DMS79 (cell line): Measurements from ENCODE around the gene TEKTIP1.

ENCODE experiments used
- DNase-seq: peaks from one replicate; lab custom pipeline; 2025; lab: John Stamatoyannopoulos, UW

The TEKTIP1 gene

GRCh38 chr19:3537438-3538240, 1.3 kb upstream of the TEKTIP1 start:
- no peak for DNase-seq

- DNase-seq: no peak
Measured at GRCh38 chr19:3538258-3538929, 580 bp upstream of the TEKTIP1 start.

GRCh38 chr19:3539756-3540118, 763 bp downstream of the TEKTIP1 start:
- no peak for DNase-seq

- DNase-seq: no peak
Measured at GRCh38 chr19:3543150-3544057, 4.4 kb downstream of the TEKTIP1 start.

GRCh38 chr19:3544058-3544376, 5.0 kb downstream of the TEKTIP1 start:
- no peak for DNase-seq

GRCh38 chr19:3544742-3545668, 6.0 kb downstream of the TEKTIP1 start:
- DNase-seq: no peak

GRCh38 chr19:3545669-3546034, 6.7 kb downstream of the TEKTIP1 start:
- no peak for DNase-seq

- DNase-seq: no peak
Measured at GRCh38 chr19:3546119-3546518, 7.1 kb downstream of the TEKTIP1 start.

GRCh38 chr19:3547301-3547731, 8.3 kb downstream of the TEKTIP1 start:
- no peak for DNase-seq

GRCh38 chr19:3547767-3548282, 8.9 kb downstream of the TEKTIP1 start:
- DNase-seq: no peak

- no peak for DNase-seq
Measured at GRCh38 chr19:3548606-3549005, 9.6 kb downstream of the TEKTIP1 start.

GRCh38 chr19:3549816-3550215, 10.8 kb downstream of the TEKTIP1 start:
- no peak for DNase-seq

GRCh38 chr19:3550947-3551791, 12.2 kb downstream of the TEKTIP1 start:
- no peak for DNase-seq

- DNase-seq: no peak
Measured at GRCh38 chr19:3551792-3552095, 12.8 kb downstream of the TEKTIP1 start.

- no peak for DNase-seq
Measured at GRCh38 chr19:3554254-3555083, 15.5 kb downstream of the TEKTIP1 start.

- DNase-seq: no peak
Measured at GRCh38 chr19:3555653-3556422, 16.9 kb downstream of the TEKTIP1 start.

GRCh38 chr19:3556423-3556977, 17.5 kb downstream of the TEKTIP1 start:
- no peak for DNase-seq

- DNase-seq: no peak
Measured at GRCh38 chr19:3556978-3557460, 18.0 kb downstream of the TEKTIP1 start.
